Upper lobe of right lung (tissue), 1 donor: ENCODE results near the gene ITGA4. TPM values are rescaled to one million over a fixed set of nuclear protein-coding genes. Genes with fewer than 3 reads are reported as not detected.

ENCODE experiments used
- ATAC-seq: fragments of 200-7000 bp; cut with Tn5 transposase; one replicate; pipeline ENCODE4 v1.9.1; 2020; ENCODE audit warnings: mild to moderate bottlenecking, moderate library complexity
- DNase-seq: peaks from one replicate; pipeline ENCODE4 v3.0.0-alpha.2; 2020
- H3K27ac ChIP-seq: fragments of 200-600 bp; one replicate; pipeline ENCODE4 v1.8.0; 2022
- H3K27me3 ChIP-seq: fragments of 200-600 bp; one replicate; pipeline ENCODE4 v1.8.0; 2022; ENCODE audit warnings: mild to moderate bottlenecking
- H3K36me3 ChIP-seq: fragments of 200-600 bp; one replicate; pipeline ENCODE4 v1.8.0; 2022
- H3K4me1 ChIP-seq: fragments of 200-600 bp; one replicate; pipeline ENCODE4 v1.8.0; 2022
- H3K4me3 ChIP-seq: fragments of 200-600 bp; one replicate; pipeline ENCODE4 v1.8.0; 2022; ENCODE audit warnings: mild to moderate bottlenecking
- H3K9me3 ChIP-seq: fragments of 200-600 bp; one replicate; pipeline ENCODE4 v1.8.0; 2022
- CTCF ChIP-seq: fragments of 200-600 bp; IDR thresholded peaks from one replicate; pipeline ENCODE4 v1.8.0; 2022; ENCODE audit warnings: antibody characterized with exemption
- intact Hi-C: fragments of 100-400 bp; cut with DNase I; formaldehyde crosslinking; loops from one replicate; pipeline ENCODE4 v1.11.0; 2022
- total RNA-seq: library from RNA; stranded (reverse); fragmentation: NEBNext Ultra II Directional; extraction: Animal tissue kit (Norgen Biotek cat#: 25700); gene quantifications from one replicate; pipeline ENCODE4 v1.2.1, GENCODE V29; 2021
- donor health status: DM: no; HTN: yes; CAD: no; lungs with severe emphysema.

The ITGA4 gene
- total RNA-seq, 1 donor from 2014 or later: 18.4 TPM

- no peaks in the 10 kb centered on the region for H3K36me3 ChIP-seq
- H3K27ac ChIP-seq: no peak overlapping the region
- ATAC-seq: no peak
- no peaks in the 10 kb centered on the region for H3K9me3 ChIP-seq
- no peak overlapping the region for H3K4me3 ChIP-seq
- intact Hi-C loops: no loop called here
- H3K27me3 ChIP-seq: no peaks in the 10 kb centered on the region
- TF ChIP-seq CTCF: no peak
- no peaks in the 10 kb centered on the region for H3K4me1 ChIP-seq
- DNase-seq: no peak
These were observed 96.1 kb downstream of the ITGA4 start for GRCh38 chr2:181553244-181553643.

- Histone ChIP-seq H3K27me3 (no peaks in the 10 kb centered on the region), H3K4me1 (no peaks in the 10 kb centered on the region), H3K27ac (no peak overlapping the region), H3K9me3 (no peaks in the 10 kb centered on the region), H3K36me3 (no peaks in the 10 kb centered on the region), H3K4me3 (no peak overlapping the region)
- TF ChIP-seq CTCF: no peak
- intact Hi-C loops: no loop called here
- DNase-seq: no peak
- no peak for ATAC-seq
These were observed 97.1 kb downstream of the ITGA4 start for GRCh38 chr2:181554061-181554830.

DNA sequence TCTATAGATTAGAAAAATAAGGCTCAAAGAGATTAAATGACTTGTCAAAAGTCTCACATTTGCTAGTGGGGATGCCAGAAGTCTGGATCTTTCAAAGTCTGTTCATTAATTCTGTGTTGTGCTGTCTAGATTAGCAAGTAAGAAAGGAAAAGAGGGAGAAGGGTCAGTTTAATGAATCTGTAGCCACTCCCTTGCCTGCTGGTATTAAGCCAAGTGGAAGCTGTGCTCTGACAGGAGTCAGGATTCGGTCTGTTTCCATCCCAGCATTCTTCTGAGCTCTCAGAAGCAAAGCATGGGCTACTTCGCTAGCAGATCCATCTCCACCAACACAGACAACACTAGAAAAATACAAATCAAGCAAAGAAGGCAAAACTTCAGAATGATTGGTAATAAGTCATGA, 101.2 kb downstream of the ITGA4 start:
- Histone ChIP-seq H3K27ac (no peak overlapping the region), H3K4me3 (no peak overlapping the region), H3K36me3 (no peaks in the 10 kb centered on the region), H3K27me3 (no peaks in the 10 kb centered on the region), H3K9me3 (no peaks in the 10 kb centered on the region), H3K4me1 (no peaks in the 10 kb centered on the region)
- intact Hi-C loops: no loop called here
- ATAC-seq: no peak
- DNase-seq: no peak
- TF ChIP-seq CTCF: no peak

- ATAC-seq (no peak), DNase-seq (no peak)
- H3K4me1 ChIP-seq: no peaks in the 10 kb centered on the region
- TF ChIP-seq CTCF: no peak
- no peaks in the 10 kb centered on the region for H3K27me3 ChIP-seq
- H3K9me3 ChIP-seq: no peaks in the 10 kb centered on the region
- H3K27ac ChIP-seq: no peak overlapping the region
- no peaks in the 10 kb centered on the region for H3K36me3 ChIP-seq
- intact Hi-C loops: no loop called here
- H3K4me3 ChIP-seq: no peak overlapping the region
These were observed 106.0 kb downstream of the ITGA4 start for GRCh38 chr2:181563101-181563692.

- no peaks in the 10 kb centered on the region for H3K36me3 ChIP-seq
- ATAC-seq (no peak), DNase-seq (no peak)
- no peak overlapping the region for H3K27ac ChIP-seq
- TF ChIP-seq CTCF: no peak
- no peaks in the 10 kb centered on the region for H3K9me3 ChIP-seq
- intact Hi-C loops: no loop called here
- H3K27me3 ChIP-seq: no peaks in the 10 kb centered on the region
- no peak overlapping the region for H3K4me3 ChIP-seq
- no peaks in the 10 kb centered on the region for H3K4me1 ChIP-seq
These were observed 109.3 kb downstream of the ITGA4 start for GRCh38 chr2:181566334-181567032.
